Activated B cell treated with CpG ODN at 0.5 μM for 24 hours (primary cell): ENCODE measurements around the gene FAIM. TPM values are rescaled to one million over a fixed set of nuclear protein-coding genes. Genes with fewer than 3 reads are reported as not detected.

Experiments used
- ATAC-seq: fragments of 200-7000 bp; cut with Tn5 transposase; one replicate; pipeline ENCODE4 v1.10.0; 2021; ENCODE audit warnings: low read depth, mild to moderate bottlenecking, moderate library complexity
- CTCF ChIA-PET: fragments of 350-600 bp; sonication (Branson Sonifier 250); formaldehyde crosslinking; loops from one replicate; lab custom pipeline; 2021; ENCODE audit warnings: antibody characterized with exemption; lab: Charles Lee
- POLR2A ChIA-PET: fragments of 350-600 bp; sonication (Branson Sonifier 250); formaldehyde crosslinking; loops from one replicate; lab custom pipeline; 2021; ENCODE audit warnings: antibody characterized with exemption; lab: Charles Lee
- DNase-seq: peaks from one replicate; pipeline ENCODE4 v3.0.0; 2022
- H3K27ac Mint-ChIP-seq: one replicate; pipeline ENCODE4 v1.8.0; 2020; ENCODE audit warnings: mixed read lengths
- H3K27me3 Mint-ChIP-seq: one replicate; pipeline ENCODE4 v1.8.0; 2021; ENCODE audit warnings: mixed read lengths
- H3K36me3 Mint-ChIP-seq: one replicate; pipeline ENCODE4 v1.8.0; 2021; ENCODE audit warnings: low read depth, mixed read lengths
- H3K4me1 Mint-ChIP-seq: one replicate; pipeline ENCODE4 v1.8.0; 2021; ENCODE audit warnings: mixed read lengths
- H3K4me3 Mint-ChIP-seq: one replicate; pipeline ENCODE4 v1.8.0; 2020; ENCODE audit warnings: mild to moderate bottlenecking, mixed read lengths
- H3K9me3 Mint-ChIP-seq: one replicate; pipeline ENCODE4 v1.8.0; 2020; ENCODE audit warnings: mixed read lengths
- intact Hi-C: fragments of 100-400 bp; cut with micrococcal nuclease; formaldehyde crosslinking; loops from one replicate; pipeline ENCODE4 v1.15.1; 2024
- total RNA-seq: library from RNA; stranded (reverse); gene quantifications from 2 replicates; pipeline ENCODE4 v1.2.3, GENCODE V29; 2022
- TF ChIP-seq, protein P1 (sequence below): fragments of 200-600 bp; IDR thresholded peaks from one replicate; pipeline ENCODE4 v1.8.0; 2022; ENCODE audit warnings: antibody characterized with exemption, mild to moderate bottlenecking

Gene FAIM
- total RNA-seq, 1 donor from 2014 or later = 11.5 TPM

- intact Hi-C loops = no loop called here
- TF ChIP-seq, protein P1, sequence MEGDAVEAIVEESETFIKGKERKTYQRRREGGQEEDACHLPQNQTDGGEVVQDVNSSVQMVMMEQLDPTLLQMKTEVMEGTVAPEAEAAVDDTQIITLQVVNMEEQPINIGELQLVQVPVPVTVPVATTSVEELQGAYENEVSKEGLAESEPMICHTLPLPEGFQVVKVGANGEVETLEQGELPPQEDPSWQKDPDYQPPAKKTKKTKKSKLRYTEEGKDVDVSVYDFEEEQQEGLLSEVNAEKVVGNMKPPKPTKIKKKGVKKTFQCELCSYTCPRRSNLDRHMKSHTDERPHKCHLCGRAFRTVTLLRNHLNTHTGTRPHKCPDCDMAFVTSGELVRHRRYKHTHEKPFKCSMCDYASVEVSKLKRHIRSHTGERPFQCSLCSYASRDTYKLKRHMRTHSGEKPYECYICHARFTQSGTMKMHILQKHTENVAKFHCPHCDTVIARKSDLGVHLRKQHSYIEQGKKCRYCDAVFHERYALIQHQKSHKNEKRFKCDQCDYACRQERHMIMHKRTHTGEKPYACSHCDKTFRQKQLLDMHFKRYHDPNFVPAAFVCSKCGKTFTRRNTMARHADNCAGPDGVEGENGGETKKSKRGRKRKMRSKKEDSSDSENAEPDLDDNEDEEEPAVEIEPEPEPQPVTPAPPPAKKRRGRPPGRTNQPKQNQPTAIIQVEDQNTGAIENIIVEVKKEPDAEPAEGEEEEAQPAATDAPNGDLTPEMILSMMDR = no peak
- ChIA-PET POLR2A (interaction anchor here (0.6 kb wide), 1 partner anchor 21 kb away, joined by 3 read pairs; the partner anchor contains the start of gene FAIM), CTCF (interaction anchor here (1.0 to 1.2 kb wide), 2 partner anchors 328 to 336 kb away, joined by 3 to 5 read pairs; no protein-coding TSS in a partner anchor)
- no peaks in the 10 kb centered on the region for H3K4me1 Mint-ChIP-seq
- H3K9me3 Mint-ChIP-seq = no peaks in the 10 kb centered on the region
- no peaks in the 10 kb centered on the region for H3K27me3 Mint-ChIP-seq
- no peak overlapping the region for H3K27ac Mint-ChIP-seq
- no peak overlapping the region for H3K4me3 Mint-ChIP-seq
- DNase-seq (no peak), ATAC-seq (no peak)
- H3K36me3 Mint-ChIP-seq = no peaks in the 10 kb centered on the region
Measured at GRCh38 chr3:138587374-138587773, 21.2 kb upstream of the FAIM start.

DNA sequence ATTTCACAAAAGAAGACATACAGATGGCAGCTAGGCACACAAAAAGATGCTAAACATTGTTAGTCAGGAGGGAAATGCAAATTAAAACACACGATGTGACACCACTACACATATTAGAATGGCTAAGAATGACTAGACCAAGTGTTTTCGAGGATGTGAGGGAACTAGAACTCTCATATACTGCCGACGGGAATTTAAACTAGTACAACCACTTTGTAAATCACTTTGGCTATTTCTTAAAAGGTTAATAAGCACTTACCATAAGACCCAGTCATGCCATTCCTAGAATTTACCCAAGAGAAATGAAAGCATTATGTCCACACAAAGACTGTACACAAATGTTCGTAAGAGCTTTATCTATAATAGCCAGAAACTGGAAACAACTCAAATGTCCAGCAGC, 20.1 kb upstream of the FAIM start:
- no peak overlapping the region for H3K4me3 Mint-ChIP-seq
- DNase-seq (no peak), ATAC-seq (no peak)
- H3K4me1 Mint-ChIP-seq = peaks cover under 1% of the 10 kb centered on the region
- TF ChIP-seq, protein P1 = no peak
- ChIA-PET POLR2A (no interaction called here), CTCF (no interaction called here)
- H3K27ac Mint-ChIP-seq = no peak overlapping the region
- no peaks in the 10 kb centered on the region for H3K36me3 Mint-ChIP-seq
- intact Hi-C loops = no loop called here
- no peaks in the 10 kb centered on the region for H3K9me3 Mint-ChIP-seq
- no peaks in the 10 kb centered on the region for H3K27me3 Mint-ChIP-seq

- intact Hi-C loops = loop anchor here (5.0 kb wide), 1 partner anchor 796 kb away; the partner anchor contains the start of gene COPB2
Measured at GRCh38 chr3:138591392-138591791, 17.2 kb upstream of the FAIM start.

GRCh38 chr3:138593488-138594149, 15.0 kb upstream of the FAIM start:
- H3K27ac Mint-ChIP-seq = peak overlapping the region; percentile 86
- no peaks in the 10 kb centered on the region for H3K27me3 Mint-ChIP-seq
- ATAC-seq (no peak), DNase-seq (no peak)
- peak overlapping the region; percentile 90 for H3K4me3 Mint-ChIP-seq
- TF ChIP-seq, protein P1 = no peak
- H3K4me1 Mint-ChIP-seq = peaks cover 10% of the 10 kb centered on the region
- H3K9me3 Mint-ChIP-seq = no peaks in the 10 kb centered on the region
- intact Hi-C loops = loop anchor here (1.0 to 5.0 kb wide), 12 partner anchors 15 to 794 kb away; partner anchors contain the start of genes ARMC8, COPB2, DBR1 and FAIM
- ChIA-PET POLR2A (interaction anchor here (0.6 to 2.8 kb wide), 9 partner anchors 10 to 1841 kb away, joined by 3 to 33 read pairs (median 7); partner anchors contain the start of genes FAIM and STAG1), CTCF (interaction anchor here (0.8 to 7.4 kb wide), 9 partner anchors 9 to 736 kb away, joined by 3 to 216 read pairs (median 3); no protein-coding TSS in a partner anchor)
- peaks cover 5% of the 10 kb centered on the region for H3K36me3 Mint-ChIP-seq

More at GRCh38 chr3:138591392-138591791, 17.2 kb upstream of the FAIM start:
- no peak for ATAC-seq
- H3K27me3 Mint-ChIP-seq = no peaks in the 10 kb centered on the region
- peaks cover 5% of the 10 kb centered on the region for H3K36me3 Mint-ChIP-seq
- H3K9me3 Mint-ChIP-seq = no peaks in the 10 kb centered on the region
- peaks cover 10% of the 10 kb centered on the region for H3K4me1 Mint-ChIP-seq
- TF ChIP-seq, protein P1 = no peak
- no peak overlapping the region for H3K27ac Mint-ChIP-seq
- no peak for DNase-seq
- ChIA-PET CTCF (interaction anchor here (1.4 to 7.4 kb wide), 4 partner anchors 112 to 345 kb away, joined by 3 to 216 read pairs (median 6); no protein-coding TSS in a partner anchor), POLR2A (no interaction called here)
- H3K4me3 Mint-ChIP-seq = no peak overlapping the region
